HG02938 (cell line): ENCODE measurements around the gene ZNF282.
A peak's percentile ranks its signal among the peaks of the same experiment; 100 is the strongest.
"Not testable (repeated sequence)": the region's sequence is repeated elsewhere in the genome, so short reads cannot be mapped to it uniquely, and the experiment has no call there.

Experiments
- ATAC-seq: cut with Tn5 transposase; IDR thresholded peaks from one replicate; pipeline ENCODE4 v1.9.1; 2021; ENCODE audit warnings: mild to moderate bottlenecking, moderate library complexity; ENCODE audit not compliant: unreplicated experiment

Gene ZNF282

GRCh38 chr7:149223176-149223575 is 27.8 kb downstream of the ZNF282 start:
- no peak for ATAC-seq

- ATAC-seq: no peak
These were observed 28.4 kb downstream of the ZNF282 start for GRCh38 chr7:149223761-149224160.

- ATAC-seq: no peak
These were observed 29.0 kb downstream of the ZNF282 start for GRCh38 chr7:149224352-149224751.

GRCh38 chr7:149225106-149225505 is 29.8 kb downstream of the ZNF282 start:
- no peak for ATAC-seq

- ATAC-seq: no peak
These were observed 30.3 kb downstream of the ZNF282 start for GRCh38 chr7:149225656-149226055.

GRCh38 chr7:149226366-149226765 is 31.0 kb downstream of the ZNF282 start:
- ATAC-seq: not testable (repeated sequence)

- no peak for ATAC-seq
These were observed 31.6 kb downstream of the ZNF282 start for GRCh38 chr7:149226840-149227494.

- ATAC-seq: no peak
These were observed 33.6 kb downstream of the ZNF282 start for GRCh38 chr7:149228831-149229471.

- ATAC-seq: no peak
These were observed 34.2 kb downstream of the ZNF282 start for GRCh38 chr7:149229526-149229925.

- no peak for ATAC-seq
These were observed 37.0 kb downstream of the ZNF282 start for GRCh38 chr7:149232362-149232761.

GRCh38 chr7:149233655-149234204 is 38.4 kb downstream of the ZNF282 start:
- ATAC-seq: not testable (repeated sequence)

- no peak for ATAC-seq
These were observed 42.2 kb downstream of the ZNF282 start for GRCh38 chr7:149237502-149237901.

GRCh38 chr7:149238051-149238450 is 42.7 kb downstream of the ZNF282 start:
- ATAC-seq: no peak

GRCh38 chr7:149239345-149240143 is 44.2 kb downstream of the ZNF282 start, which contains the start of gene ZNF212:
Gene ZNF212 (plus strand): TSS chr7:149239651. CDS start chr7:149239779, 128 bp downstream.
- ATAC-seq: peak; percentile 97

GRCh38 chr7:149240637-149241036 is 45.3 kb downstream of the ZNF282 start:
- ATAC-seq: no peak

GRCh38 chr7:149241696-149242095 is 46.4 kb downstream of the ZNF282 start:
- no peak for ATAC-seq

GRCh38 chr7:149245244-149245643 is 49.9 kb downstream of the ZNF282 start:
- no peak for ATAC-seq

- ATAC-seq: no peak
These were observed 50.4 kb downstream of the ZNF282 start for GRCh38 chr7:149245744-149246143.

GRCh38 chr7:149248777-149249176 is 53.4 kb downstream of the ZNF282 start:
- no peak for ATAC-seq

- not testable (repeated sequence) for ATAC-seq
These were observed 54.8 kb downstream of the ZNF282 start for GRCh38 chr7:149250151-149250550.

GRCh38 chr7:149251518-149251917 is 56.2 kb downstream of the ZNF282 start:
- not testable (repeated sequence) for ATAC-seq
